HepG2 (cell line): ENCODE measurements around the gene RIN3. TPM values are rescaled to one million over a fixed set of nuclear protein-coding genes. Genes with fewer than 3 reads are reported as not detected.

ENCODE experiments used
- ATAC-seq: fragments of 200-7000 bp; cut with Tn5 transposase; 3 replicates; pipeline ENCODE4 v1.9.1; 2020; ENCODE audit warnings: mild to moderate bottlenecking, moderate library complexity
- BruUV-seq: library from RNA; stranded (reverse); fragments of 400-500 nt; replicated peaks from 2 replicates; lab custom pipeline; 2021; lab: Mats Ljungman, UMichigan
- CTCF ChIA-PET: fragments of 300-600 bp; formaldehyde crosslinking; extraction: SDS; loops from one replicate; lab custom pipeline; 2021; ENCODE audit warnings: low total read pairs, inconsistent platforms, low intra/inter-chr PET ratio; lab: Yijun Ruan, JAX
- POLR2A ChIA-PET: fragments of 350-600 bp; sonication (Branson Sonifier 250); formaldehyde crosslinking; loops from one replicate; lab custom pipeline; 2020; ENCODE audit warnings: antibody characterized with exemption, inconsistent platforms; lab: Yijun Ruan, JAX
- DNase-seq: peaks from one replicate; pipeline ENCODE4 v3.0.0-alpha.2; 2015; ENCODE audit warnings: low spot score
- FAIRE-seq: peaks from 3 replicates; lab custom pipeline; 2011; peaks lifted over from hg19 to GRCh38; lab: Jason Lieb, UNC
- H2AFZ ChIP-seq: one replicate; pipeline ENCODE4 v1.6.1; 2011; ENCODE audit warnings: low read length, inconsistent platforms
- H3K27ac ChIP-seq: fragments of 300-600 bp; 3 replicates; pipeline ENCODE4 v1.8.0; 2011; ENCODE audit warnings: mixed run types, mild to moderate bottlenecking, mixed read lengths, low read length, inconsistent platforms; ENCODE audit not compliant: insufficient read depth; ENCODE audit errors: extremely low read length
- H3K27me3 ChIP-seq, 2 experiments: fragments of 200-600 bp in 1 of 2; 2 replicates in 1 of 2; 3 replicates in 1 of 2; pipeline versions ENCODE4 v1.6.0 to v1.8.0; 2011; ENCODE audit warnings: low read length in 2 of 2, mild to moderate bottlenecking in 2 of 2, moderate library complexity in 2 of 2, inconsistent platforms in 1 of 2; ENCODE audit not compliant: insufficient read depth in 2 of 2, control insufficient read depth in 1 of 2
- H3K36me3 ChIP-seq, 2 experiments: fragments of 200-600 bp in 1 of 2; replicated peaks in 1 of 2; 2 replicates in 1 of 2; 3 replicates in 1 of 2; pipeline versions ENCODE4 v1.5.1 to v1.8.0; 2011; ENCODE audit warnings: low read length in 2 of 2, inconsistent platforms in 1 of 2; ENCODE audit not compliant: insufficient read depth in 2 of 2, control insufficient read depth in 1 of 2
- H3K4me1 ChIP-seq: 2 replicates; pipeline ENCODE4 v1.5.1; 2012; ENCODE audit warnings: low read length, inconsistent platforms; ENCODE audit not compliant: insufficient read depth
- H3K4me2 ChIP-seq: 2 replicates; pipeline ENCODE4 v1.6.0; 2011; ENCODE audit warnings: low read depth, low read length, inconsistent platforms
- H3K4me3 ChIP-seq, 3 experiments: fragments of 200-600 bp in 1 of 3; sonication (generic), shearing (Covaris generic) in 1 of 3; replicated peaks in 1 of 3; 2 replicates each; pipeline ENCODE4 v1.5.1; 2011 to 2016; ENCODE audit warnings: low read length in 3 of 3, inconsistent platforms in 2 of 3, low read depth in 2 of 3, mild to moderate bottlenecking in 2 of 3, control low read depth in 1 of 3, mixed read lengths in 1 of 3; ENCODE audit not compliant: insufficient read depth in 1 of 3
- H3K79me2 ChIP-seq: one replicate; pipeline ENCODE4 v1.6.1; 2011; ENCODE audit warnings: low read length, inconsistent platforms; ENCODE audit not compliant: insufficient read depth
- H3K9ac ChIP-seq: 2 replicates; pipeline ENCODE4 v1.6.0; 2011; ENCODE audit warnings: mild to moderate bottlenecking, low read depth, low read length, inconsistent platforms; ENCODE audit not compliant: insufficient read depth
- H3K9me3 ChIP-seq: 2 replicates; pipeline ENCODE4 v1.5.1; 2012; ENCODE audit warnings: mild to moderate bottlenecking, low read length
- H4K20me1 ChIP-seq: 2 replicates; pipeline ENCODE4 v1.6.0; 2011; ENCODE audit warnings: inconsistent platforms, mild to moderate bottlenecking, low read length, moderate library complexity; ENCODE audit not compliant: insufficient read depth
- DMAP1 ChIP-seq: IDR thresholded peaks from 2 replicates; pipeline ENCODE4 v1.6.1; 2016
- FOXK2 ChIP-seq: fragments of 450-650 bp; IDR thresholded peaks from 2 replicates; pipeline ENCODE4 v1.6.1; 2016
- HMGA1 ChIP-seq: sonication (generic); formaldehyde crosslinking; conservative IDR thresholded peaks from 2 replicates; pipeline ENCODE4 v1.4.0; 2020; ENCODE audit warnings: missing genetic modification reagents
- HNRNPLL ChIP-seq: fragments of 200-400 bp; formaldehyde crosslinking; IDR thresholded peaks from 2 replicates; pipeline ENCODE4 v1.6.1; 2017; ENCODE audit warnings: mild to moderate bottlenecking, low read depth, low read length; ENCODE audit not compliant: poor library complexity, severe bottlenecking
- IKZF4 ChIP-seq: sonication (generic); formaldehyde crosslinking; IDR thresholded peaks from 2 replicates; pipeline ENCODE4 v1.5.1; 2020; ENCODE audit warnings: borderline replicate concordance, mild to moderate bottlenecking, low read depth, missing genetic modification reagents; ENCODE audit errors: not compliant biosample characterization
- PCBP1 ChIP-seq: fragments of 200-400 bp; formaldehyde crosslinking; IDR thresholded peaks from 2 replicates; pipeline ENCODE4 v1.6.1; 2017; ENCODE audit warnings: mild to moderate bottlenecking, low read depth, low read length, borderline replicate concordance
- RNF2 ChIP-seq: fragments of 450-650 bp; conservative IDR thresholded peaks from 2 replicates; pipeline ENCODE4 v1.6.1; 2016; ENCODE audit warnings: low read depth
- ZBTB46 ChIP-seq: sonication (generic); formaldehyde crosslinking; IDR thresholded peaks from 2 replicates; pipeline ENCODE4 v1.4.0; 2020; ENCODE audit warnings: mild to moderate bottlenecking, missing genetic modification reagents, borderline replicate concordance
- ZGPAT ChIP-seq: IDR thresholded peaks from 2 replicates; pipeline ENCODE4 v1.6.1; 2016; ENCODE audit warnings: mild to moderate bottlenecking
- ZNF101 ChIP-seq: sonication (generic); formaldehyde crosslinking; IDR thresholded peaks from 2 replicates; pipeline ENCODE4 v1.4.0; 2020; ENCODE audit warnings: mild to moderate bottlenecking, low read depth, missing genetic modification reagents, borderline replicate concordance
- ZNF17 ChIP-seq: sonication (generic); formaldehyde crosslinking; IDR thresholded peaks from 2 replicates; pipeline ENCODE4 v1.5.0; 2020; ENCODE audit warnings: mild to moderate bottlenecking, missing genetic modification reagents
- ZNF24 ChIP-seq: fragments of 450-650 bp; IDR thresholded peaks from 2 replicates; pipeline ENCODE4 v1.6.1; 2017; ENCODE audit warnings: antibody characterized with exemption, mild to moderate bottlenecking
- ZNF562 ChIP-seq: sonication (generic); formaldehyde crosslinking; IDR thresholded peaks from 2 replicates; pipeline ENCODE4 v1.8.0; 2022; ENCODE audit warnings: missing genetic modification reagents, borderline replicate concordance
- WGBS: methylation state at CpG from one replicate; pipeline ENCODE4 v1.1.6; 2017; ENCODE audit warnings: low lambda C conversion rate; 5-methylcytosine and 5-hydroxymethylcytosine counted together
- in situ Hi-C: cut with HindIII; loops from 2 replicates; pipeline ENCODE4 v1.10.0; 2017; ENCODE audit warnings: low pct_unique_long_range_greater_than_20kb; ENCODE audit not compliant: extremely low pct_ligation_motif_present
- intact Hi-C: fragments of 100-400 bp; cut with micrococcal nuclease; formaldehyde crosslinking; loops from one replicate; pipeline ENCODE4 v1.10.0; 2022; ENCODE audit not compliant: unreplicated experiment
- polyA plus RNA-seq, 8 experiments: library from polyadenylated mRNA; depleted of rRNA in 3 of 8; stranded (reverse) in 7 of 8; unstranded in 1 of 8; fragments of >200 nt; fragmentation: Illumina TruSeq in 4 of 8; extraction: Trizol in 4 of 8; gene quantifications; 2 replicates each; pipeline versions ENCODE4 v1.2.1 to v1.2.3, GENCODE V29; 2011 to 2016; ENCODE audit warnings: low read depth in 4 of 8, missing spikeins in 1 of 8, mixed read lengths in 1 of 8; ENCODE audit not compliant: insufficient read depth in 1 of 8
- total RNA-seq, 5 experiments: library from RNA; depleted of rRNA; stranded (reverse); fragments of >200 nt; fragmentation: Illumina TruSeq; extraction: Trizol; gene quantifications; 2 replicates each; pipeline ENCODE4 v1.2.3, GENCODE V29; 2016; ENCODE audit warnings: low read depth in 1 of 5
- TF ChIP-seq, protein P1 (sequence below): IDR thresholded peaks from 2 replicates; pipeline ENCODE4 v1.6.1; 2016; ENCODE audit warnings: missing genetic modification reagents, missing compliant biosample characterization
- TF ChIP-seq, protein P2 (sequence below): sonication (generic); formaldehyde crosslinking; IDR thresholded peaks from 2 replicates; pipeline ENCODE4 v1.4.0; 2020; ENCODE audit warnings: mild to moderate bottlenecking, missing genetic modification reagents

The RIN3 gene
- total and polyA plus RNA-seq, 2 of the 13 experiments (the other 11 are each of a cell fraction or from before 2014, with no cell fraction given), result 2.3 to 3.6 TPM

GRCh38 chr14:92644171-92644969 lies 130.8 kb downstream of the RIN3 start:
- FAIRE-seq, result no peak
- TF ChIP-seq DMAP1 (CRISPR knock-in tag) (no peak), ZGPAT (no peak), IKZF4 (CRISPR knock-in tag) (no peak), ZBTB46 (CRISPR knock-in tag) (no peak), FOXK2 (no peak), HMGA1 (CRISPR knock-in tag) (no peak), ZNF17 (CRISPR knock-in tag) (no peak), HNRNPLL (no peak), ZNF562 (no peak), RNF2 (no peak), ZNF101 (CRISPR knock-in tag) (no peak), PCBP1 (no peak), ZNF24 (no peak)
- TF ChIP-seq, protein P1, sequence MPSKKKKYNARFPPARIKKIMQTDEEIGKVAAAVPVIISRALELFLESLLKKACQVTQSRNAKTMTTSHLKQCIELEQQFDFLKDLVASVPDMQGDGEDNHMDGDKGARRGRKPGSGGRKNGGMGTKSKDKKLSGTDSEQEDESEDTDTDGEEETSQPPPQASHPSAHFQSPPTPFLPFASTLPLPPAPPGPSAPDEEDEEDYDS (CRISPR knock-in tag), result no peak
- TF ChIP-seq, protein P2, sequence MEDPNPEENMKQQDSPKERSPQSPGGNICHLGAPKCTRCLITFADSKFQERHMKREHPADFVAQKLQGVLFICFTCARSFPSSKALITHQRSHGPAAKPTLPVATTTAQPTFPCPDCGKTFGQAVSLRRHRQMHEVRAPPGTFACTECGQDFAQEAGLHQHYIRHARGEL (CRISPR knock-in tag), result no peak
- TF ChIP-seq, all 625 proteins: peak for 0
- DNase-seq (no peak), ATAC-seq (no peak)
- ChIA-PET POLR2A (no interaction called here), CTCF (no interaction called here)
- H3K9ac ChIP-seq, result no peak overlapping the region
- BruUV-seq, result no TSS peak
- peaks cover 2 to 15% of the 10 kb centered on the region in 2 experiments; a peak in 3 of 5 replicates for H3K36me3 ChIP-seq
- intact Hi-C loops, result no loop called here
- no peaks in the 10 kb centered on the region for H4K20me1 ChIP-seq
- no peak overlapping the region for H2AFZ ChIP-seq
- H3K4me2 ChIP-seq, result no peak overlapping the region
- no peaks in the 10 kb centered on the region for H3K79me2 ChIP-seq
- no peaks in the 10 kb centered on the region for H3K4me1 ChIP-seq
- 94% methylated on average over 8 of the region's 9 CpGs for WGBS
- H3K9me3 ChIP-seq, result no peaks in the 10 kb centered on the region
- H3K27me3 ChIP-seq, result no peaks in the 10 kb centered on the region; a peak in 1 of 5 replicates
- H3K27ac ChIP-seq, result no peak overlapping the region
- in situ Hi-C loops, result no loop called here
- H3K4me3 ChIP-seq, result no peak overlapping the region
